B cell (primary cell): ENCODE data around the gene CYP4F22.

Experiments
- EZH2 ChIP-seq: IDR thresholded peaks from 2 replicates; pipeline ENCODE4 v1.6.1; 2012; ENCODE audit warnings: borderline replicate concordance, low read depth, mild to moderate bottlenecking, moderate library complexity, low read length; ENCODE audit not compliant: insufficient read depth, poor library complexity, severe bottlenecking
- TF ChIP-seq, protein P1 (sequence below): fragments of 200-600 bp; IDR thresholded peaks from one replicate; pipeline ENCODE4 v1.8.0; 2022; ENCODE audit warnings: antibody characterized with exemption, mild to moderate bottlenecking

DNA sequence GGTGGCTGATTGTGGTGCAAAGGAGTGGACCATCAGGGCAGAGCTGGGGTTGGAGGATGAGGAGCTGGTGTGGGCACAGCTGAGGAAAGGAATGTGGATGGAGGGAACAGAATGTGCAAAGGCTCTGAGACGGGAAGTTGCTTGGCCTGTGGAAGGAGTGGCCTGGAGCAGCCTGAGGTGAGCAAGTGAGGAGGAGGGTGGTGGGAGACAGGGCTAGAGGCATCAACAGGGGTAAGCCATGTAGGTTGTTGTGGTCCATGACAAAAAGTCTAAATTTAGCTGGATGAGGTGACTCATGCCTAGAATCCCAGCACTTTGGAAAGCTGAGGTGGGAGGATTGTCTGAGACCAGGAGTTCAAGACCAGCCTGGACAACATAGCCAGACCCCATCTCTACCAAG lies 9.5 kb downstream of the CYP4F22 start:
- TF ChIP-seq, protein P1, sequence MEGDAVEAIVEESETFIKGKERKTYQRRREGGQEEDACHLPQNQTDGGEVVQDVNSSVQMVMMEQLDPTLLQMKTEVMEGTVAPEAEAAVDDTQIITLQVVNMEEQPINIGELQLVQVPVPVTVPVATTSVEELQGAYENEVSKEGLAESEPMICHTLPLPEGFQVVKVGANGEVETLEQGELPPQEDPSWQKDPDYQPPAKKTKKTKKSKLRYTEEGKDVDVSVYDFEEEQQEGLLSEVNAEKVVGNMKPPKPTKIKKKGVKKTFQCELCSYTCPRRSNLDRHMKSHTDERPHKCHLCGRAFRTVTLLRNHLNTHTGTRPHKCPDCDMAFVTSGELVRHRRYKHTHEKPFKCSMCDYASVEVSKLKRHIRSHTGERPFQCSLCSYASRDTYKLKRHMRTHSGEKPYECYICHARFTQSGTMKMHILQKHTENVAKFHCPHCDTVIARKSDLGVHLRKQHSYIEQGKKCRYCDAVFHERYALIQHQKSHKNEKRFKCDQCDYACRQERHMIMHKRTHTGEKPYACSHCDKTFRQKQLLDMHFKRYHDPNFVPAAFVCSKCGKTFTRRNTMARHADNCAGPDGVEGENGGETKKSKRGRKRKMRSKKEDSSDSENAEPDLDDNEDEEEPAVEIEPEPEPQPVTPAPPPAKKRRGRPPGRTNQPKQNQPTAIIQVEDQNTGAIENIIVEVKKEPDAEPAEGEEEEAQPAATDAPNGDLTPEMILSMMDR: no peak
- TF ChIP-seq EZH2: no peak
